GM18511 (cell line): ENCODE data around the gene CCL15.
"Not testable (repeated sequence)": the region's sequence is repeated elsewhere in the genome, so short reads cannot be mapped to it uniquely, and the experiment has no call there.

Experiments used
- ATAC-seq: cut with Tn5 transposase; IDR thresholded peaks from one replicate; pipeline ENCODE4 v1.9.1; 2021; ENCODE audit warnings: mild to moderate bottlenecking, moderate library complexity; ENCODE audit not compliant: unreplicated experiment

Gene CCL15

GRCh38 chr17:36001110-36001771, at the start of gene CCL15:
TSS of gene CCL15 (minus strand) at chr17:36001553. CDS start at chr17:36001492, 61 bp downstream.
- no peak for ATAC-seq

GRCh38 chr17:36049643-36050042, 48.3 kb upstream of the CCL15 start:
- no peak for ATAC-seq

- ATAC-seq: no peak
Observed at GRCh38 chr17:36048066-36048465, 46.7 kb upstream of the CCL15 start.

- no peak for ATAC-seq
Observed at GRCh38 chr17:36036235-36036634, 34.9 kb upstream of the CCL15 start.

- ATAC-seq: no peak
Observed at GRCh38 chr17:36034127-36034526, 32.8 kb upstream of the CCL15 start.

- no peak for ATAC-seq
Observed at GRCh38 chr17:36030956-36031355, 29.6 kb upstream of the CCL15 start.

GRCh38 chr17:36027761-36028160, 26.4 kb upstream of the CCL15 start:
- ATAC-seq: no peak

GRCh38 chr17:36024106-36024869, 22.9 kb upstream of the CCL15 start:
- ATAC-seq: no peak

GRCh38 chr17:36019423-36019822, 18.1 kb upstream of the CCL15 start:
- no peak for ATAC-seq

- no peak for ATAC-seq
Observed at GRCh38 chr17:36017799-36018198, 16.4 kb upstream of the CCL15 start, which contains the start of gene CCL23. TSS of gene CCL23 (minus strand) at chr17:36017972. CDS start at chr17:36017897, 75 bp downstream.

- no peak for ATAC-seq
Observed at GRCh38 chr17:36016555-36016954, 15.2 kb upstream of the CCL15 start.

GRCh38 chr17:36015895-36016294, 14.5 kb upstream of the CCL15 start:
- ATAC-seq: not testable (repeated sequence)

GRCh38 chr17:36014946-36015345, 13.6 kb upstream of the CCL15 start:
- no peak for ATAC-seq

GRCh38 chr17:36011201-36011600, 9.8 kb upstream of the CCL15 start:
- ATAC-seq: no peak

GRCh38 chr17:36008998-36009665, 7.8 kb upstream of the CCL15 start:
- no peak for ATAC-seq

GRCh38 chr17:36004594-36005108, 3.3 kb upstream of the CCL15 start:
- no peak for ATAC-seq

GRCh38 chr17:36002631-36003030, 1.3 kb upstream of the CCL15 start:
- ATAC-seq: no peak

GRCh38 chr17:36001862-36002603, 680 bp upstream of the CCL15 start:
- no peak for ATAC-seq

GRCh38 chr17:36000732-36001109, 632 bp downstream of the CCL15 start:
- ATAC-seq: no peak

GRCh38 chr17:35998756-35999155, 2.6 kb downstream of the CCL15 start:
- no peak for ATAC-seq

GRCh38 chr17:35998018-35998545, 3.3 kb downstream of the CCL15 start:
- no peak for ATAC-seq
